K562 (cell line): Measurements from ENCODE around the gene TRMT1. TPM values are rescaled to one million over a fixed set of nuclear protein-coding genes. Genes with fewer than 3 reads are reported as not detected.

Experiments
- BRF2 ChIP-seq: IDR thresholded peaks from 3 replicates; pipeline ENCODE4 v1.6.1; 2011; ENCODE audit warnings: borderline replicate concordance, mild to moderate bottlenecking; ENCODE audit not compliant: insufficient read length, insufficient read depth
- DEAF1 ChIP-seq: fragments of 450-650 bp; formaldehyde crosslinking; IDR thresholded peaks from 2 replicates; pipeline ENCODE4 v1.4.0; 2020; ENCODE audit warnings: mild to moderate bottlenecking, moderate library complexity
- GABPA ChIP-seq: fragments of 200-800 bp; sonication (Bioruptor generic); conservative IDR thresholded peaks from 2 replicates; pipeline ENCODE4 v1.6.1; 2016; ENCODE audit warnings: low read depth, missing genetic modification characterization, missing compliant biosample characterization
- KDM4B ChIP-seq, 2 experiments: fragments of 450-650 bp in 1 of 2; sonication (generic) in 1 of 2; IDR thresholded peaks; 2 replicates each; pipeline ENCODE4 v1.6.1; 2016 to 2017; ENCODE audit warnings: borderline replicate concordance in 2 of 2, antibody characterized with exemption in 1 of 2, low read depth in 1 of 2, mild to moderate bottlenecking in 1 of 2
- NCOA1 ChIP-seq: fragments of 450-650 bp; IDR thresholded peaks from 2 replicates; pipeline ENCODE4 v1.6.1; 2016; ENCODE audit warnings: low read depth
- NR0B1 ChIP-seq: fragments of 450-650 bp; IDR thresholded peaks from one replicate; pipeline ENCODE4 v1.6.1; 2018; ENCODE audit warnings: mild to moderate bottlenecking, moderate library complexity; ENCODE audit not compliant: partially characterized antibody
- NUFIP1 ChIP-seq: fragments of 450-650 bp; IDR thresholded peaks from 2 replicates; pipeline ENCODE4 v1.6.1; 2018; ENCODE audit not compliant: partially characterized antibody
- PHTF2 ChIP-seq: fragments of 250-450 bp; sonication (Bioruptor Pico); IDR thresholded peaks from 2 replicates; pipeline ENCODE4 v1.5.0; 2021; ENCODE audit warnings: mild to moderate bottlenecking
- TCF7 ChIP-seq: sonication (generic); IDR thresholded peaks from 2 replicates; pipeline ENCODE4 v1.6.1; 2016; ENCODE audit warnings: antibody characterized with exemption, borderline replicate concordance
- USF2 ChIP-seq: sonication (generic); formaldehyde crosslinking; IDR thresholded peaks from 2 replicates; pipeline ENCODE4 v1.5.0; 2020; ENCODE audit warnings: missing genetic modification reagents
- ZBTB43 ChIP-seq: sonication (generic); formaldehyde crosslinking; IDR thresholded peaks from 2 replicates; pipeline ENCODE4 v1.8.0; 2023; ENCODE audit warnings: mild to moderate bottlenecking, missing genetic modification reagents
- ZFX ChIP-seq: sonication (generic); formaldehyde crosslinking; IDR thresholded peaks from 2 replicates; pipeline ENCODE4 v1.8.0; 2022; ENCODE audit warnings: mild to moderate bottlenecking, missing genetic modification reagents, moderate library complexity
- ZNF140 ChIP-seq: fragments of 250-450 bp; sonication (Bioruptor Pico); IDR thresholded peaks from 2 replicates; pipeline ENCODE4 v1.8.0; 2021; ENCODE audit warnings: moderate library complexity, mild to moderate bottlenecking, inconsistent platforms
- ZNF253 ChIP-seq: fragments of 250-450 bp; sonication (Bioruptor Pico); conservative IDR thresholded peaks from 2 replicates; pipeline ENCODE4 v1.6.1; 2021; ENCODE audit warnings: mild to moderate bottlenecking
- polyA plus RNA-seq, 8 experiments: library from polyadenylated mRNA; depleted of rRNA in 4 of 8; stranded (reverse) in 5 of 8; unstranded in 3 of 8; fragments of >200 nt; fragmentation: Nextera tagmentation in 2 of 8; fragmentation: Illumina TruSeq in 1 of 8; extraction: Ambion mirVana in 2 of 8; extraction: Trizol in 1 of 8; gene quantifications; 2 replicates each; pipeline versions ENCODE4 v1.2.1 to v1.2.3, GENCODE V29; 2011 to 2014; ENCODE audit warnings: inconsistent platforms in 1 of 8, missing spikeins in 1 of 8
- total RNA-seq, 7 experiments: library from RNA; depleted of rRNA in 6 of 7; stranded (reverse); fragments of >200 nt in 6 of 7; fragmentation: Illumina TruSeq in 2 of 7; extraction: Trizol in 2 of 7; gene quantifications; 2 replicates each; pipeline versions ENCODE4 v1.2.1 to v1.2.3, GENCODE V29; 2011 to 2021; ENCODE audit warnings: low replicate concordance in 1 of 7

The TRMT1 gene
- total and polyA plus RNA-seq, 9 of the 15 experiments (the other 6 are each of a cell fraction or from before 2014, with no cell fraction given): 5.8 to 158 (median 54.3) TPM

- TF ChIP-seq BRF2: no peak
- TF ChIP-seq ZFX (CRISPR knock-in tag): peak; percentile 54
- no peak for TF ChIP-seq PHTF2 (CRISPR knock-in tag)
- peak in 1 of 2 experiments; percentile 54; a peak in 1 of 4 replicates for TF ChIP-seq KDM4B (IDR thresholded peaks at IDR 0.05; ENCODE audit: borderline replicate concordance in 2 of 2, low read depth in 1 of 2)
- TF ChIP-seq NR0B1: no peak
- no peak for TF ChIP-seq ZNF140 (CRISPR knock-in tag)
- no peak for TF ChIP-seq USF2 (CRISPR knock-in tag)
- TF ChIP-seq DEAF1: 0 out of 2 replicates have a peak, but pooled peaks have one; percentile 16
- TF ChIP-seq ZBTB43 (CRISPR knock-in tag): peak; percentile 51
- TF ChIP-seq GABPA: peak; percentile 5
- TF ChIP-seq NUFIP1: no peak
- TF ChIP-seq TCF7: no peak
- TF ChIP-seq ZNF253: no peak
- no peak; the same call in 1 of the 2 replicates for TF ChIP-seq NCOA1
Observed at GRCh38 chr19:13152974-13153568, 36.5 kb upstream of the TRMT1 start (continued).
